Measurements from ENCODE around the gene MAN2A2.

The MAN2A2 gene

GRCh38 chr15:90902840-90903732, at the start of gene MAN2A2:
TSS of gene MAN2A2 (plus strand) at chr15:90903302. CDS start at chr15:90904208, 906 bp downstream.
- peak; percentile 44 to 54 (median 50) for DNase-seq

DNA sequence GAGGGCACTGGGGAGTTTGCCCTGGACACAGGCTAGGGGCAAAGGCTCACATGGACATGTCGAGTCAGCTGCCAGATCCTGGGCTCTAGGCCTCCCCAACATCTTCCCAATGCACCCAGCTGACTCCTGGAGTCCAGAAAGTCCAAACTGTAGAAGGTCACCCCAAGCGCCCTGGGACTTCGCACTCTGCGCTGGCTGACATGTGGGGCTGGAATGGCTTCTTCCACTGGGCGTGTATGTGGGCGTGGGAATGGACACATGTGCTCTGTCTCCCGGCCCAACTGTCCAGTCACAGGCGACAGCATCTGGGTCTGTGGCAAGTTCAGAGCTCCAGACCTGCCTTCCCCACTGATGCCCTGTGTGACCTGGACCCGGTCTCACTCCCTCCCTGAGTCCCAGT, 48.0 kb upstream of the MAN2A2 start:
- DNase-seq = no peak

GRCh38 chr15:90857337-90857736, 45.8 kb upstream of the MAN2A2 start:
- no peak for DNase-seq

DNA sequence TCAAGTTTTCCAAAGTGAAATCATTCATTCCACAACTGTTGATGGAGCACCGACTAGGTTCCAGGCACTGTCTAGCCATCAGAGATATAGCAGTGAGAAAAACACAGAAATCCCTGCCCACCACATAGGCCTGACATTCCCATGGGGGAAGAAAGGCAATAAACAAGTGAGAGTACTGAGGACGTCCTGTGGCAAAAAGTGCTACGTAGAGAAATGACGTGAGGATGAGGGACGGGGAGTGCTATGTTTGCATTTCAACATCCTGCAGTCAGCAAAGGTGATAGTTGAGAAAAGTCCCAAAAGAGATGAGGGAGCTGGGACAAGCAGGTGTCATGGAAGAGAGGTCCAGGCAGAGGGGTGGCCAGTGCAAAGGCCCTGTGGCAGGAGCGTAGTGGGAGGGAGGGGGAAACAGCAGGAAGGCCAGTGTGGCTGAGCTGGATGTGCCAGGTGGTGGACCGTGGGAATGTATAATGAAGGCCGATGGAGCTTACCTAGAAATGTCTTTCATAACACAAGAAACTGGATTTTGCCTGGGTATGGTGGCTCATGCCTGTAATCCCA, 45.1 kb upstream of the MAN2A2 start:
- no peak for DNase-seq

GRCh38 chr15:90859234-90860131, 43.6 kb upstream of the MAN2A2 start:
- no peak for DNase-seq

DNA sequence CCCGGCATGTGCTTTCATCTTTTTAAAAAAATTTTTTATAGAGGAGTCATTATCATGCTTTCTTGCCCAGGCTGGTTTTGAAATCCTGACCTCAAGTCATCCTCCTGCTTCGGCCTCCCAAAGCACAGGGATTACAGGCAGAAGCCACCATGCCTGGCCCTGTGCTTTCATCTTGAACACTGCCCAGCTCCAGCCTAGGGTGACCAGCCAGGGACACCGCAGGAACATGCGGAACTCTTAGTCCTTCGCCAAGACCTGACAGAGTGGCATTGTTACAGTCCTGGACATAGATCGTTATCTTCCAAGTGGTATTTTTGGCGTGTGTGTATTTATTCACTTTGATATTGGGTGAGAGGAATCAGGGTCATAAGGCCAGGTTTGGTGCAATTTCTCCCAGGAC, 42.7 kb upstream of the MAN2A2 start:
- DNase-seq = no peak

- DNase-seq = no peak
Observed at GRCh38 chr15:90860942-90861675, 42.0 kb upstream of the MAN2A2 start.

DNA sequence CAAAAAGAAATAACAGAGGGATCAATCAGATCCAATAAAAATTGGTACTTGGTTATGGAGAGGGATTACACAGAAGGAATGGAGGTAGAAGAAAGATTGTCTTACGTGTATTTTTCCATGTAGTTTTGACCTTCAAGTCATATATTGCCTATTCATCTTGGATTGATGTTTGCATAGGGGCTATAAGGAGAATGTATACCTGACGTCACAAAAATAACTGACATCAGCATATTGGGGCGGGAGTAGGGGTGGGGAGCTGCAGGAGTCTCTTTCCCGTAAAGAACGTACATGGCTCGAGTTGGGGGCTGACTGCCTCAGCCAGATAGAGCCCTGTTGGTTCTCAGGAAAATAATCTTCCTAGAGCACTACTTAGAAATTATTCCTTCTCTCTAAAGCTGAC, 40.6 kb upstream of the MAN2A2 start:
- no peak for DNase-seq

DNA sequence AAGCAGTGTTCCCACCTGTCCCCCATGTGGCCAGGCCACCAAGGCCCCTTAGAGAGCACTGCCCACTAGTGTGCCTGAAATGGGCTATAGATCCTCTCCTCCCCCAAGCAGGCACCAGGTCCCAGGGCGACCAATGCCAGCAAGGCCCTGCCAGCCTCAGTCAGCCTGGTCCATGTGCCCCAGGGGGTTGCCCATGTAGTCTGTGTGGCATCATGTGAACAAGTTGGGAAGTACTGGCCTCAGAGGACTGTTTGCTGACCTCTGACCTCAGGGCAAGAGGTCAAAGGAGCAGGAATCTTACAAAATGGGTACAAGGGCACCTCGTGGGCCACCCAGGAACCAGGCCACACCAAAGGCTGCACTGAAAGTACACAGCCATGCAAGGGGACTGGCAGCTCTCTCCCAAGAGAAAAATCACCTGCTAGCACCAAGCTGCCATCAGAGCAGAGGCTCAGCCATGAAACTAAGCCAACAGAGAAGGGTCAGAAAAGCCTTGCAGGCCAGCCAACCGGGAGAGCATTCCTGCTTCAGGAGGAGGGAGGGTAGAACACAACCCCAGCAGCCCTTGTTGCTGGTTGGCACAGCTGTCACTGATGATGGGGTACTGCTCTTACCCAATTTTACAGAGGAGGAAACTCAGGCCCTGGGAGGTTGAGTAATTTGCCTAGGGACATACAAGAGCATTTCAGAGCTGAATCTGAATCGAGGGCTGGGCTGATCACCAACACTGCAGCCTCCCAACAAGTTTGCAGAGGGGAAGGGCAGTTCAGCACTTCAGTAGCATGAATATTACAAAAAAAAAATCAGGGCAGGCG, 39.9 kb upstream of the MAN2A2 start:
- DNase-seq = no peak

DNA sequence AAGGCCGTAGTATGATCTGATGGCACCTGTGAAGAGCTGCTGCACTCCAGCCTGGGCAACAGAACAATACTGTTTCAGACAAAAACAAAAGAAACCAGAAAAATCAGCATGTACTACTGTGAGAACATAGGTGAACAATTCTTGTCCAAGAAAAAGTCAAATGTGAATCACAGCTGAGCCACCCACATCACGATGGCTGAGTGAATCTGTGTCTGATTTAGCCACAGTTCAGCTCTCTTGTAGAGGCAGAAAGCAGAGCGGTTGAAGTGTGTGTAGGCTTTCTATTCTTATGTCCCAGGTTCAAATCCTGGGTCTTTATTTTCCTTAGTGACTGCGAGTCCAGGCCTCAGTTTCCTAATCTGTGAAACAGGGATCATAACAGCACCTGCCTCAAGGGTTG, 39.1 kb upstream of the MAN2A2 start:
- DNase-seq = no peak

DNA sequence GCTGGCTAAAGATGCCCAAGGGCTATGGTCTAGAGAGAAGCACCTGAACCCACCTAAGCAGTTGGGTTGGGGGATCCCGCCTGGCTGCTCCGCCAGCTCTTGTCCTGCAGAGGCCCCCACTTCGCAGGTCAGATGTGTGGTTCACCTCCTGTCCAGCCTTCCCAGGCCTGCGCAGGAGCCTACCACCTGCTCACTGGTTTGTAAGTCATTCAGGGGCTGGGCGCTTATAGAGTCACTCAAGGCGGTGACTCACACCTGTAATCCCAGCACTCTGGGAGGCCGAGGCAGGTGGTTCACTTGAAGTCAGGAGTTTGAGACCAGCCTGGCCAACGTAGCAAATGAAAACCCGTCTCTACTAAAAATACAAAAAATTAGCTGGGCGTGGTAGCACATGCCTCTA, 38.6 kb upstream of the MAN2A2 start:
- no peak for DNase-seq

DNA sequence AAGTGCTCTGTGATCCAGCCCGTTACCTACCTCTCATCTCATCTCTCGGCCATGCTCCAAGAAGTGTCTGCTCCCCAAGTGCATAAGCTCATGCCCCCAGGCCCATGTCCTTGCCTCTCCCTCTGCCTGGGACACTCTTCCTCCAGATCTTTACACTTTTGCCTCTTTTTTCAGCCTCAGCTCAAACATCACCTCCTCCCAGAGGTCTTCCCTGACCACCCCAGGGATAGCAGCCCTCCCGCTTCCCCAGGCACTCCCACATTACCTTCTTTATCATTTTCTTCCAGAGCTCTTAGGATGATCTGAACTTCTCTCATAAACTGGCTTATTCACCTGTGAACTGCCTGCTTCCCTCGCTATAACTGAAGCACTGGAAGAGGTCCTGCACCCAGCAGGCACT, 37.4 kb upstream of the MAN2A2 start:
- DNase-seq = no peak

GRCh38 chr15:90866161-90866715, 36.9 kb upstream of the MAN2A2 start:
- DNase-seq = no peak

DNA sequence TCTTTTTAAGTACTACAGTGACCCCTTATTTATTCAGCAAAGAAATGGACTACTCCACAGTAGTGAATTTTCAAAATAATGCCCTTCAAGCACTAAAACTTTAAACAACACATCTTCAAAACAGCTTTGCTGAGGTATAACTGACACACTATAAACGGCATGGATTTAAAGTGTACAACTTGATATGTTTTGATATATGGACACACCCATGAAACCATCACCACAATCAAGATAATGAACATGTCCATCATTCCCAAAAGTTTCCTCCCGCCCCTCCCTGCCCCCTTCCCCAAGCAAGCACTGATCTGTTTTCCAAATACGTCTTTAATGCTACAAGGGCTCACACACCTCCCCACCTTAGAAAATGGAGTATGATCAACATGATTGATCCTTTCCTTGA, 36.3 kb upstream of the MAN2A2 start:
- no peak for DNase-seq

GRCh38 chr15:90868261-90868689, 34.8 kb upstream of the MAN2A2 start, which contains the start of gene FURIN:
TSS of gene FURIN (plus strand) at chr15:90868588. CDS start at chr15:90875741, 7,153 bp downstream.
- DNase-seq = no peak

- no peak for DNase-seq
Observed at GRCh38 chr15:90869140-90869541, 34.0 kb upstream of the MAN2A2 start.

DNA sequence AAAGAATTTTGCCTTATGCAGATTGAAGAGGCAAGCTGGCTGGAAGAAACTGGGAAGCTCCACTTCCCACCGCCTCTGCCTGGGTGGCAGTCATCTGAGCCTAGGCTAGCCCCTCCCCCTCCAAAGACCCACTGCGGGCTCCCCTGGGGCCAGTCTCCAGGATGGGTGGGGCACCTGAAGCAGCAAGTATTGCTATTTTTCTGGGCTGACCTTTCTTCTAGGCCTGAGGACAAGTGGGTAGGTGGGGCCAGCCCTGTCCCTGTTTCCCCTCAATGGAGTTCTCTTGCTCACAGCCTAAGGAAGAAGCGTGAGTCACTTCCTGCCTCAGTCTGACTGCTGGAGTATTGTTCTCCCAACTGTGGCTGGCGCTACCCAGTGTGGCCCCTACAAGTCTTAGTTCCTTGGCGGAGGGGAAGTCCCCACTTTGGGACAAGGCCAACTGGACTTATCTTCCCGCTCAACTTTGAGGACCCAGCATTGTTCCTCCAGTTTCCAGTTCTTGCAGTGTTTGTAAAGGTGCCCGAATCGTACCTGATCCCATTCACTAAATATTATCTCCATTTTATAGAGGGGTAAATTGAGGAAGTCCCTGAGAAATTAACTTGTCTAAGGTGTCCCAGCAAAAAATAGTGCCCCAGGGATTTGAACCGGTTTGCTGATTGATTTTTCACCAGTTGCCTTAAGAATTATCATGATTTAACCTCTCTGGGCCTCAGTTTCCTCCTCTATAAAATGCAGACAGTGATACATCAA, 33.3 kb upstream of the MAN2A2 start:
- no peak for DNase-seq

- no peak for DNase-seq
Observed at GRCh38 chr15:90870354-90871138, 32.6 kb upstream of the MAN2A2 start.

- no peak for DNase-seq
Observed at GRCh38 chr15:90871139-90871715, 31.9 kb upstream of the MAN2A2 start.
